IMR-90 (cell line): Measurements from ENCODE around the gene ITLN1. TPM values are rescaled to one million over a fixed set of nuclear protein-coding genes. Genes with fewer than 3 reads are reported as not detected.

Experiments used
- ATAC-seq: fragments of 200-7000 bp; cut with Tn5 transposase; 2 replicates; pipeline ENCODE4 v1.9.1; 2020; ENCODE audit warnings: low read depth, mild to moderate bottlenecking, moderate library complexity
- BruUV-seq: library from RNA; stranded (reverse); fragments of 400-500 nt; replicated peaks from 2 replicates; lab custom pipeline; 2021; lab: Mats Ljungman, UMichigan
- CTCF ChIA-PET: fragments of 300-600 bp; formaldehyde crosslinking; extraction: SDS; loops from one replicate; lab custom pipeline; 2021; ENCODE audit warnings: antibody characterized with exemption; lab: Yijun Ruan, JAX
- POLR2A ChIA-PET: fragments of 300-600 bp; sonication (Branson Sonifier 250); formaldehyde crosslinking; loops from one replicate; lab custom pipeline; 2022; ENCODE audit warnings: antibody characterized with exemption; ENCODE audit not compliant: unreplicated experiment; lab: Charles Lee
- DNase-seq: peaks from one replicate; pipeline ENCODE4 v3.0.0; 2013
- H2AFZ ChIP-seq: replicated peaks from 2 replicates; pipeline ENCODE3; 2013; ENCODE audit warnings: low read length, mild to moderate bottlenecking; ENCODE audit not compliant: poor library complexity
- H2AK5ac ChIP-seq: 2 replicates; pipeline ENCODE4 v1.6.1; 2013; ENCODE audit warnings: low read depth, low read length, inconsistent platforms
- H2AK9ac ChIP-seq: replicated peaks from 2 replicates; pipeline ENCODE3; 2013; ENCODE audit warnings: mild to moderate bottlenecking, low read depth, low read length, moderate library complexity; ENCODE audit not compliant: poor library complexity
- H2BK120ac ChIP-seq: 2 replicates; pipeline ENCODE4 v1.6.1; 2013; ENCODE audit warnings: low read depth, low read length, inconsistent platforms
- H2BK15ac ChIP-seq: 3 replicates; pipeline ENCODE4 v1.6.1; 2013; ENCODE audit warnings: low read depth, low read length, inconsistent platforms
- H2BK20ac ChIP-seq: 2 replicates; pipeline ENCODE4 v1.6.1; 2013; ENCODE audit warnings: low read depth, mild to moderate bottlenecking, inconsistent platforms, low read length, moderate library complexity
- H2BK5ac ChIP-seq: 2 replicates; pipeline ENCODE4 v1.6.1; 2013; ENCODE audit warnings: mild to moderate bottlenecking, low read depth, low read length, inconsistent platforms; ENCODE audit not compliant: poor library complexity, severe bottlenecking
- H3K14ac ChIP-seq: replicated peaks from 2 replicates; pipeline ENCODE4 v1.6.1; 2013; ENCODE audit warnings: low read depth, low read length, inconsistent platforms
- H3K18ac ChIP-seq: 2 replicates; pipeline ENCODE4 v1.6.1; 2013; ENCODE audit warnings: low read depth, low read length, control low read depth
- H3K23ac ChIP-seq: 2 replicates; pipeline ENCODE4 v1.6.1; 2013; ENCODE audit warnings: low read depth, low read length, inconsistent platforms
- H3K27ac ChIP-seq: 2 replicates; pipeline ENCODE4 v1.5.1; 2013; ENCODE audit warnings: mild to moderate bottlenecking, control low read depth, low read length; ENCODE audit not compliant: insufficient read depth
- H3K27me3 ChIP-seq: 2 replicates; pipeline ENCODE4 v1.6.1; 2013; ENCODE audit warnings: low read length; ENCODE audit not compliant: control insufficient read depth, insufficient read depth
- H3K36me3 ChIP-seq: 2 replicates; pipeline ENCODE4 v1.6.1; 2013; ENCODE audit warnings: low read length, mixed read lengths; ENCODE audit not compliant: control insufficient read depth, insufficient read depth
- H3K4ac ChIP-seq: 2 replicates; pipeline ENCODE4 v1.6.1; 2013; ENCODE audit warnings: low read depth, low read length, inconsistent platforms
- H3K4me1 ChIP-seq: 2 replicates; pipeline ENCODE4 v1.6.1; 2013; ENCODE audit warnings: low read length, mixed read lengths; ENCODE audit not compliant: control insufficient read depth, insufficient read depth
- H3K4me2 ChIP-seq: 2 replicates; pipeline ENCODE4 v1.6.1; 2013; ENCODE audit warnings: low read depth, mild to moderate bottlenecking, control low read depth, low read length, moderate library complexity
- H3K4me3 ChIP-seq: 2 replicates; pipeline ENCODE4 v1.5.1; 2013; ENCODE audit warnings: low read depth, mild to moderate bottlenecking, control low read depth, low read length, moderate library complexity; ENCODE audit not compliant: insufficient read depth
- H3K56ac ChIP-seq: 2 replicates; pipeline ENCODE4 v1.6.1; 2013; ENCODE audit warnings: low read length, inconsistent platforms; ENCODE audit not compliant: insufficient read depth; ENCODE audit errors: extremely low read depth
- H3K79me1 ChIP-seq, 2 experiments: 2 replicates each; pipeline ENCODE4 v1.6.1; 2013; ENCODE audit warnings: low read length in 2 of 2, inconsistent platforms in 1 of 2, low read depth in 1 of 2
- H3K9ac ChIP-seq: 2 replicates; pipeline ENCODE4 v1.6.1; 2013; ENCODE audit warnings: low read depth, low read length, control low read depth
- H3K9me1 ChIP-seq: 2 replicates; pipeline ENCODE4 v1.6.1; 2013; ENCODE audit warnings: low read length, inconsistent platforms; ENCODE audit not compliant: insufficient read depth
- H3K9me3 ChIP-seq: 2 replicates; pipeline ENCODE4 v1.6.1; 2013; ENCODE audit warnings: low read length; ENCODE audit not compliant: control insufficient read depth, insufficient read depth
- H4K20me1 ChIP-seq: 2 replicates; pipeline ENCODE4 v1.6.1; 2013; ENCODE audit warnings: low read length, inconsistent platforms; ENCODE audit not compliant: insufficient read depth
- H4K5ac ChIP-seq: 2 replicates; pipeline ENCODE4 v1.6.1; 2013; ENCODE audit warnings: mild to moderate bottlenecking, low read depth, low read length, control low read depth
- H4K8ac ChIP-seq, 2 experiments: 2 replicates each; pipeline ENCODE4 v1.6.1; 2013; ENCODE audit warnings: low read depth in 2 of 2, low read length in 2 of 2, control low read depth in 1 of 2, inconsistent platforms in 1 of 2
- H4K91ac ChIP-seq: 2 replicates; pipeline ENCODE4 v1.6.1; 2013; ENCODE audit warnings: low read depth, low read length, inconsistent platforms; ENCODE audit not compliant: insufficient read depth
- MXI1 ChIP-seq: IDR thresholded peaks from 2 replicates; pipeline ENCODE4 v1.6.1; 2012; ENCODE audit warnings: low read depth, mild to moderate bottlenecking, low read length, moderate library complexity, borderline replicate concordance
- WGBS, 2 experiments: methylation state at CpG; one replicate each; pipeline versions ENCODE4 v1.1.5 to v1.1.7; 2013; ENCODE audit warnings: missing lambda C conversion rate in 2 of 2; ENCODE audit not compliant: insufficient read length in 1 of 2; ENCODE audit errors: extremely low coverage in 2 of 2; 5-methylcytosine and 5-hydroxymethylcytosine counted together
- dilution Hi-C: fragments of 300-500 bp; cut with HindIII; formaldehyde crosslinking; loops from one replicate; pipeline ENCODE4 v1.14.3; 2018; ENCODE audit warnings: low sequenced_read_pairs; ENCODE audit not compliant: unreplicated experiment
- in situ Hi-C: fragments of 300-500 bp; cut with MboI; formaldehyde crosslinking; loops from 3 replicates; pipeline ENCODE4 v1.14.3; 2019; ENCODE audit warnings: low sequenced_read_pairs, inconsistent platforms, mixed read lengths
- intact Hi-C: fragments of 100-400 bp; cut with micrococcal nuclease; formaldehyde crosslinking; loops from 2 replicates; pipeline ENCODE4 v1.10.0; 2022
- polyA plus RNA-seq, 3 experiments: library from polyadenylated mRNA; depleted of rRNA; stranded (reverse); fragments of >200 nt; gene quantifications; 2 replicates each; pipeline ENCODE4 v1.2.3, GENCODE V29; 2012; ENCODE audit warnings: low replicate concordance in 1 of 3
- total RNA-seq: library from RNA; depleted of rRNA; stranded (reverse); fragments of >200 nt; gene quantifications from 2 replicates; pipeline ENCODE4 v1.2.3, GENCODE V29; 2012

ITLN1 gene
- total and polyA plus RNA-seq, 2 of the 4 experiments (the other 2 are of a cell fraction): not detected

DNA sequence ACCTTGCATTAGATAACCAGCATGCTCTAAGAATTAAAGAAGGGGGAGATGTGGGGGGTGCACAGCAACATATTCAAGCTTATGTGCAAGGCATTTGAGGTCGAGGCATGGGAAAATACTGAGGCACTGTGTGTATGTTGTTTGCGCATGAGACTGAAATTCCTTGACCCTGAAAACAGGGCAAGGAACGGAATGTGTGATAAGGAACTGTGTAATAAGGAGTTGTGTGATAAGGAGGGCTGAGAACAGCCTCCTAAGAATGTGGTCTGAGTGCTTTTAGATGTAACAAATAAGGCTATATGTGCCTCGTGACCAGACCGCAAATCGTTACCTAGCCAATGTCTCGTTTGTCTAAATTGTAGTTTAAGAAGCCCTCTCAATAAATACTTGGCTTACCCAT, 26.5 kb upstream of the ITLN1 start:
- ChIA-PET POLR2A (no interaction called here), CTCF (no interaction called here)
- no peak overlapping the region for H3K27ac ChIP-seq
- H2BK15ac ChIP-seq: no peak overlapping the region
- no peak overlapping the region for H4K91ac ChIP-seq
- H3K9ac ChIP-seq: no peak overlapping the region
- no peak overlapping the region for H2AK5ac ChIP-seq
- WGBS, 2 experiments: 17% methylated on average over 2 of the region's 7 CpGs; no CpG with 5 or more reads in 1 of the 2 experiments
- no peak overlapping the region for H4K5ac ChIP-seq
- H3K56ac ChIP-seq: no peak overlapping the region
- ATAC-seq: no peak
- H3K9me1 ChIP-seq: no peaks in the 10 kb centered on the region
- no peak overlapping the region for H3K18ac ChIP-seq
- no peaks in the 10 kb centered on the region for H3K4me1 ChIP-seq
- no peak overlapping the region for H4K8ac ChIP-seq
- no peak for TF ChIP-seq MXI1
- no peak overlapping the region for H3K14ac ChIP-seq
- no peaks in the 10 kb centered on the region for H3K79me1 ChIP-seq
- dilution Hi-C loops (no loop called here), intact Hi-C loops (no loop called here), in situ Hi-C loops (no loop called here)
- H2BK20ac ChIP-seq: no peak overlapping the region
- DNase-seq: peak; percentile 3
- H2BK5ac ChIP-seq: no peak overlapping the region
- no peak overlapping the region for H3K4me2 ChIP-seq
- H3K9me3 ChIP-seq: no peaks in the 10 kb centered on the region
- H2AK9ac ChIP-seq: no peak overlapping the region
- no peak overlapping the region for H3K23ac ChIP-seq
- H2AFZ ChIP-seq: no peak overlapping the region
- BruUV-seq: no TSS peak
- no peaks in the 10 kb centered on the region; the same call in 1 of the 2 replicates for H3K27me3 ChIP-seq
- H4K20me1 ChIP-seq: no peaks in the 10 kb centered on the region
- H2BK120ac ChIP-seq: no peak overlapping the region
- no peak overlapping the region for H3K4me3 ChIP-seq
- H3K36me3 ChIP-seq: no peaks in the 10 kb centered on the region
- H3K4ac ChIP-seq: no peak overlapping the region
